K562 (cell line): ENCODE results near the gene NANS. TPM values are rescaled to one million over a fixed set of nuclear protein-coding genes. Genes with fewer than 3 reads are reported as not detected.

Source experiments
- ARID3A ChIP-seq: IDR thresholded peaks from 2 replicates; pipeline ENCODE4 v1.6.1; 2012; ENCODE audit warnings: low read depth, low read length, improper control_type of control experiment, borderline replicate concordance
- ARID3B ChIP-seq: fragments of 250-450 bp; sonication (Bioruptor Pico); IDR thresholded peaks from 2 replicates; pipeline ENCODE4 v1.4.0; 2020; ENCODE audit warnings: borderline replicate concordance
- CHD7 ChIP-seq: fragments of 200-600 bp; sonication (generic); IDR thresholded peaks from one replicate; pipeline ENCODE4 v1.6.1; 2012; ENCODE audit warnings: mild to moderate bottlenecking, low read depth, low read length, inconsistent platforms
- ILK ChIP-seq: fragments of 450-650 bp; IDR thresholded peaks from 2 replicates; pipeline ENCODE4 v1.6.1; 2016; ENCODE audit warnings: missing genetic modification characterization, low read depth, mild to moderate bottlenecking, missing compliant biosample characterization, moderate library complexity, borderline replicate concordance
- KAT7 ChIP-seq: sonication (generic); formaldehyde crosslinking; IDR thresholded peaks from 2 replicates; pipeline ENCODE4 v1.8.0; 2022; ENCODE audit warnings: missing genetic modification reagents, mild to moderate bottlenecking, borderline replicate concordance
- MAFG ChIP-seq: fragments of 450-650 bp; conservative IDR thresholded peaks from 2 replicates; pipeline ENCODE4 v1.6.1; 2016; ENCODE audit warnings: missing genetic modification characterization, missing compliant biosample characterization
- PML ChIP-seq: IDR thresholded peaks from 2 replicates; pipeline ENCODE4 v1.6.1; 2012; ENCODE audit warnings: low read length, inconsistent platforms
- SMARCB1 ChIP-seq: IDR thresholded peaks from 2 replicates; pipeline ENCODE4 v1.6.1; 2011; ENCODE audit warnings: improper control_type of control experiment, low read depth; ENCODE audit not compliant: insufficient read length
- SOX6 ChIP-seq: fragments of 450-650 bp; IDR thresholded peaks from 2 replicates; pipeline ENCODE4 v1.6.1; 2014; ENCODE audit warnings: mild to moderate bottlenecking
- THAP12 ChIP-seq: fragments of 250-450 bp; sonication (Bioruptor Pico); IDR thresholded peaks from 2 replicates; pipeline ENCODE4 v1.9.0; 2021; ENCODE audit warnings: mild to moderate bottlenecking, inconsistent platforms
- polyA plus RNA-seq, 8 experiments: library from polyadenylated mRNA; depleted of rRNA in 4 of 8; stranded (reverse) in 5 of 8; unstranded in 3 of 8; fragments of >200 nt; fragmentation: Nextera tagmentation in 2 of 8; fragmentation: Illumina TruSeq in 1 of 8; extraction: Ambion mirVana in 2 of 8; extraction: Trizol in 1 of 8; gene quantifications; 2 replicates each; pipeline versions ENCODE4 v1.2.1 to v1.2.3, GENCODE V29; 2011 to 2014; ENCODE audit warnings: inconsistent platforms in 1 of 8, missing spikeins in 1 of 8
- total RNA-seq, 7 experiments: library from RNA; depleted of rRNA in 6 of 7; stranded (reverse); fragments of >200 nt in 6 of 7; fragmentation: Illumina TruSeq in 2 of 7; extraction: Trizol in 2 of 7; gene quantifications; 2 replicates each; pipeline versions ENCODE4 v1.2.1 to v1.2.3, GENCODE V29; 2011 to 2021; ENCODE audit warnings: low replicate concordance in 1 of 7

The NANS gene
- total and polyA plus RNA-seq, 9 of the 15 experiments (the other 6 are each of a cell fraction or from before 2014, with no cell fraction given), result 37.1 to 181 (median 137) TPM

GRCh38 chr9:98095401-98095800, 38.9 kb downstream of the NANS start (continued):
- TF ChIP-seq THAP12 (CRISPR knock-in tag), result no peak
- no peak for TF ChIP-seq KAT7
- no peak for TF ChIP-seq MAFG (tag)
- TF ChIP-seq ILK (tag), result no peak
- no peak for TF ChIP-seq SMARCB1
- TF ChIP-seq PML, result no peak
- no peak for TF ChIP-seq ARID3A
- TF ChIP-seq CHD7, result no peak
- TF ChIP-seq SOX6, result no peak
- TF ChIP-seq ARID3B (CRISPR knock-in tag), result no peak
